SK-N-MC (cell line): Measurements from ENCODE around the gene HCCS.

ENCODE experiments used
- EZH2 ChIP-seq: fragments of 200-600 bp; sonication (generic); IDR thresholded peaks from one replicate; pipeline ENCODE4 v1.6.1; 2017; ENCODE audit warnings: antibody characterized with exemption
- FOXP2 ChIP-seq: optimal IDR thresholded peaks from 2 replicates; pipeline ENCODE3; 2011; ENCODE audit warnings: mild to moderate bottlenecking, moderate library complexity; ENCODE audit not compliant: insufficient read depth; ENCODE audit errors: extremely low read length, control extremely low read depth
- POLR2AphosphoS5 ChIP-seq: IDR thresholded peaks from 2 replicates; pipeline ENCODE4 v1.6.1; 2012; ENCODE audit warnings: mild to moderate bottlenecking, low read depth, low read length, borderline replicate concordance

- TF ChIP-seq POLR2AphosphoS5 (no peak), EZH2 (no peak), FOXP2 (no peak)
Measured at GRCh38 chrX:11164433-11164832, 53.3 kb downstream of the HCCS start.
